WTC11 (cell line): ENCODE data around the gene IGF2BP1. TPM values are rescaled to one million over a fixed set of nuclear protein-coding genes. Genes with fewer than 3 reads are reported as not detected.

Experiments
- ATAC-seq: fragments of 200-7000 bp; cut with Tn5 transposase; 2 replicates; pipeline ENCODE4 v1.10.0; 2021; ENCODE audit warnings: mild to moderate bottlenecking, moderate library complexity
- CTCF ChIA-PET: fragments of 300-600 bp; sonication (Branson Sonifier 250); formaldehyde crosslinking; loops from one replicate; lab custom pipeline; 2021; ENCODE audit warnings: antibody characterized with exemption; lab: Charles Lee
- POLR2A ChIA-PET: fragments of 350-600 bp; sonication (Branson Sonifier 250); formaldehyde crosslinking; loops from one replicate; lab custom pipeline; 2021; ENCODE audit warnings: antibody characterized with exemption; lab: Charles Lee
- DNase-seq: peaks from one replicate; pipeline ENCODE4 v3.0.0; 2021; ENCODE audit warnings: low spot score
- H3K27ac Mint-ChIP-seq: 2 replicates; pipeline ENCODE4 v1.8.0; 2021; ENCODE audit warnings: mixed read lengths
- H3K27me3 Mint-ChIP-seq: 2 replicates; pipeline ENCODE4 v1.8.0; 2021; ENCODE audit warnings: low read depth, mild to moderate bottlenecking, moderate library complexity, mixed read lengths
- H3K36me3 Mint-ChIP-seq: 2 replicates; pipeline ENCODE4 v1.8.0; 2021; ENCODE audit warnings: mixed read lengths
- H3K4me1 Mint-ChIP-seq: 2 replicates; pipeline ENCODE4 v1.8.0; 2022; ENCODE audit warnings: mixed read lengths
- H3K4me3 Mint-ChIP-seq: 2 replicates; pipeline ENCODE4 v1.8.0; 2021; ENCODE audit warnings: mild to moderate bottlenecking, moderate library complexity, mixed read lengths
- H3K9me3 Mint-ChIP-seq: 2 replicates; pipeline ENCODE4 v1.8.0; 2021; ENCODE audit warnings: mixed read lengths
- ARID4B ChIP-seq: sonication (generic); formaldehyde crosslinking; IDR thresholded peaks from 2 replicates; pipeline ENCODE4 v1.8.0; 2023; ENCODE audit warnings: missing genetic modification reagents, mild to moderate bottlenecking, borderline replicate concordance
- CBFB ChIP-seq: sonication (generic); formaldehyde crosslinking; IDR thresholded peaks from 2 replicates; pipeline ENCODE4 v1.8.1; 2022; ENCODE audit warnings: mild to moderate bottlenecking, low read depth, missing genetic modification reagents
- CREB1 ChIP-seq: sonication (generic); formaldehyde crosslinking; IDR thresholded peaks from 2 replicates; pipeline ENCODE4 v1.8.0; 2023; ENCODE audit warnings: mild to moderate bottlenecking, missing genetic modification reagents
- ELF4 ChIP-seq: sonication (generic); formaldehyde crosslinking; IDR thresholded peaks from 2 replicates; pipeline ENCODE4 v1.8.1; 2022; ENCODE audit warnings: low read depth, mild to moderate bottlenecking, moderate library complexity, missing genetic modification reagents
- EMX1 ChIP-seq: fragments of 250-450 bp; sonication (Bioruptor Pico); IDR thresholded peaks from 2 replicates; pipeline ENCODE4 v1.8.0; 2021; ENCODE audit warnings: mild to moderate bottlenecking
- ERG ChIP-seq: fragments of 250-450 bp; sonication (Bioruptor Pico); IDR thresholded peaks from 2 replicates; pipeline ENCODE4 v1.8.0; 2021; ENCODE audit warnings: mild to moderate bottlenecking
- GTF2I ChIP-seq: fragments of 250-450 bp; sonication (Bioruptor Pico); conservative IDR thresholded peaks from 2 replicates; pipeline ENCODE4 v1.4.0; 2021; ENCODE audit warnings: mild to moderate bottlenecking
- JUN ChIP-seq: sonication (generic); formaldehyde crosslinking; IDR thresholded peaks from 2 replicates; pipeline ENCODE4 v1.8.0; 2023; ENCODE audit warnings: mild to moderate bottlenecking, missing genetic modification reagents
- MAX ChIP-seq: sonication (generic); formaldehyde crosslinking; IDR thresholded peaks from 2 replicates; pipeline ENCODE4 v1.8.0; 2022; ENCODE audit warnings: mild to moderate bottlenecking, missing genetic modification reagents
- NFATC4 ChIP-seq: fragments of 250-450 bp; sonication (Bioruptor Pico); IDR thresholded peaks from 2 replicates; pipeline ENCODE4 v1.9.0; 2021; ENCODE audit warnings: mild to moderate bottlenecking
- NFE2L1 ChIP-seq: sonication (generic); formaldehyde crosslinking; IDR thresholded peaks from 2 replicates; pipeline ENCODE4 v1.8.1; 2023; ENCODE audit warnings: missing genetic modification reagents
- SMAD4 ChIP-seq: sonication (generic); formaldehyde crosslinking; IDR thresholded peaks from 2 replicates; pipeline ENCODE4 v1.8.0; 2022; ENCODE audit warnings: mild to moderate bottlenecking, missing genetic modification reagents
- SOX15 ChIP-seq: fragments of 250-450 bp; sonication (Bioruptor Pico); IDR thresholded peaks from 2 replicates; pipeline ENCODE4 v1.9.0; 2021; ENCODE audit warnings: mild to moderate bottlenecking
- TEAD1 ChIP-seq: sonication (generic); formaldehyde crosslinking; IDR thresholded peaks from 2 replicates; pipeline ENCODE4 v1.8.0; 2022; ENCODE audit warnings: mild to moderate bottlenecking, missing genetic modification reagents
- ZNF219 ChIP-seq: sonication (generic); formaldehyde crosslinking; IDR thresholded peaks from 2 replicates; pipeline ENCODE4 v1.8.0; 2023; ENCODE audit warnings: missing genetic modification reagents, mild to moderate bottlenecking, borderline replicate concordance
- ZNF263 ChIP-seq: sonication (generic); formaldehyde crosslinking; IDR thresholded peaks from 2 replicates; pipeline ENCODE4 v1.8.1; 2022; ENCODE audit warnings: low read depth, mild to moderate bottlenecking, moderate library complexity, missing genetic modification reagents
- ZNF671 ChIP-seq: fragments of 250-450 bp; sonication (Bioruptor Pico); IDR thresholded peaks from 2 replicates; pipeline ENCODE4 v1.8.0; 2021; ENCODE audit warnings: mild to moderate bottlenecking
- total RNA-seq: library from RNA; stranded (reverse); gene quantifications from 3 replicates; pipeline ENCODE4 v1.2.3, GENCODE V29; 2021
- TF ChIP-seq, protein P1 (sequence below): sonication (generic); formaldehyde crosslinking; IDR thresholded peaks from 2 replicates; pipeline ENCODE4 v1.8.0; 2022; ENCODE audit warnings: mild to moderate bottlenecking, missing genetic modification reagents
- TF ChIP-seq, protein P2 (sequence below): sonication (generic); formaldehyde crosslinking; IDR thresholded peaks from 2 replicates; pipeline ENCODE4 v1.8.0; 2023; ENCODE audit warnings: mild to moderate bottlenecking, missing genetic modification reagents
- TF ChIP-seq, protein P3 (sequence below): sonication (generic); formaldehyde crosslinking; IDR thresholded peaks from 2 replicates; pipeline ENCODE4 v1.8.1; 2023; ENCODE audit warnings: mild to moderate bottlenecking, moderate library complexity, missing genetic modification reagents

IGF2BP1 gene
- total RNA-seq, 1 experiment from 2014 or later = 392 TPM

DNA sequence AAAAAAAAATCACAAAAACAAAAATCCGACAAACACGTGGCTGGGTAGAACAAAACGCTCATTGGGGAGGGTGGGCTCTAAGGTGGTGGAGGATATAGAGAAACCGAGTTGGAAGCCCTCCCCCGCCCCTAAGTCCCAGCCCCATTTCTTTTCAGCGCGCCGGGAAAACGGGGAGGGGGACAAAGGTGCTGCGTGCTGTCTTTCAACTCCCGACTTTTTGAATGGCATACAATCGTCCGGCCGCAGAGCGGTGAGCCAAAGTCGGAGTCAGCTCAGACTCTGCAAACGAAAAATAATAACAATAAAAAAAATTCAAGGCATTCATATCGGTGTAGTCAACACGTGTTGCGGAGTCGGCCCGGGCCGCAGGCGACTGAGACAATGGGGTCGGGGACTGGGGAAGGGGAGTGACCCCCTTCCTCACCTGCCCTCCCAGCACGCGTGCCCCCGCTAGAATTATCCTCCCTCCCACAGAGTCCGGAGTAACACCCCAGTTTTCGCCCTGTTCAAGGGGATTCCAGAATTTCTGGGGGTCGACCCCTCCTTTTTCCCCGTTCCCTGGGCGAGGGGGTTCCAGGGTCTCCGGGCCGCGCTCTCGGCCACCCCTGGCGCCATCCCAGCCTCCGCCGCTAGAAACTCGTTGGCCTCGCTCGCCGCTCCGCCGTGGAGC is 1.7 kb upstream of the IGF2BP1 start:
- H3K9me3 Mint-ChIP-seq = no peaks in the 10 kb centered on the region
- H3K4me1 Mint-ChIP-seq = peaks cover 41% of the 10 kb centered on the region
- ChIA-PET CTCF (interaction anchor here (0.9 to 4.9 kb wide), 10 partner anchors 12 to 111 kb away, joined by 3 to 42 read pairs (median 6); no protein-coding TSS in a partner anchor), POLR2A (interaction anchor here (1.0 to 4.0 kb wide), 10 partner anchors 12 to 272 kb away, joined by 4 to 65 read pairs (median 6); partner anchors contain the start of gene ATP5MC1)
- H3K4me3 Mint-ChIP-seq = peak overlapping the region; percentile 83
- H3K27ac Mint-ChIP-seq = peak overlapping the region; percentile 98
- ATAC-seq (peak; percentile 13), DNase-seq (peak; percentile 67)
- no peak for TF ChIP-seq SOX15 (CRISPR knock-in tag)
- no peak for TF ChIP-seq CREB1 (CRISPR knock-in tag)
- TF ChIP-seq, protein P1, sequence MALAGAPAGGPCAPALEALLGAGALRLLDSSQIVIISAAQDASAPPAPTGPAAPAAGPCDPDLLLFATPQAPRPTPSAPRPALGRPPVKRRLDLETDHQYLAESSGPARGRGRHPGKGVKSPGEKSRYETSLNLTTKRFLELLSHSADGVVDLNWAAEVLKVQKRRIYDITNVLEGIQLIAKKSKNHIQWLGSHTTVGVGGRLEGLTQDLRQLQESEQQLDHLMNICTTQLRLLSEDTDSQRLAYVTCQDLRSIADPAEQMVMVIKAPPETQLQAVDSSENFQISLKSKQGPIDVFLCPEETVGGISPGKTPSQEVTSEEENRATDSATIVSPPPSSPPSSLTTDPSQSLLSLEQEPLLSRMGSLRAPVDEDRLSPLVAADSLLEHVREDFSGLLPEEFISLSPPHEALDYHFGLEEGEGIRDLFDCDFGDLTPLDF (CRISPR knock-in tag) = no peak
- TF ChIP-seq ZNF219 = 0 out of 2 replicates have a peak, but pooled peaks have one; percentile 24
- no peak for TF ChIP-seq CBFB (CRISPR knock-in tag)
- no peak for TF ChIP-seq ELF4 (CRISPR knock-in tag)
- TF ChIP-seq JUN = peak; percentile 76; the same call in 1 of the 2 replicates
- no peak; the same call in 1 of the 2 replicates for TF ChIP-seq EMX1 (CRISPR knock-in tag)
- TF ChIP-seq NFATC4 (CRISPR knock-in tag) = 0 out of 2 replicates have a peak, but pooled peaks have one; percentile 35
- 0 out of 2 replicates have a peak, but pooled peaks have one; percentile 35 for TF ChIP-seq ZNF263 (CRISPR knock-in tag)
- no peak for TF ChIP-seq TEAD1 (CRISPR knock-in tag)
- peak; percentile 55; the same call in 1 of the 2 replicates for TF ChIP-seq ZNF671
- TF ChIP-seq, protein P2, sequence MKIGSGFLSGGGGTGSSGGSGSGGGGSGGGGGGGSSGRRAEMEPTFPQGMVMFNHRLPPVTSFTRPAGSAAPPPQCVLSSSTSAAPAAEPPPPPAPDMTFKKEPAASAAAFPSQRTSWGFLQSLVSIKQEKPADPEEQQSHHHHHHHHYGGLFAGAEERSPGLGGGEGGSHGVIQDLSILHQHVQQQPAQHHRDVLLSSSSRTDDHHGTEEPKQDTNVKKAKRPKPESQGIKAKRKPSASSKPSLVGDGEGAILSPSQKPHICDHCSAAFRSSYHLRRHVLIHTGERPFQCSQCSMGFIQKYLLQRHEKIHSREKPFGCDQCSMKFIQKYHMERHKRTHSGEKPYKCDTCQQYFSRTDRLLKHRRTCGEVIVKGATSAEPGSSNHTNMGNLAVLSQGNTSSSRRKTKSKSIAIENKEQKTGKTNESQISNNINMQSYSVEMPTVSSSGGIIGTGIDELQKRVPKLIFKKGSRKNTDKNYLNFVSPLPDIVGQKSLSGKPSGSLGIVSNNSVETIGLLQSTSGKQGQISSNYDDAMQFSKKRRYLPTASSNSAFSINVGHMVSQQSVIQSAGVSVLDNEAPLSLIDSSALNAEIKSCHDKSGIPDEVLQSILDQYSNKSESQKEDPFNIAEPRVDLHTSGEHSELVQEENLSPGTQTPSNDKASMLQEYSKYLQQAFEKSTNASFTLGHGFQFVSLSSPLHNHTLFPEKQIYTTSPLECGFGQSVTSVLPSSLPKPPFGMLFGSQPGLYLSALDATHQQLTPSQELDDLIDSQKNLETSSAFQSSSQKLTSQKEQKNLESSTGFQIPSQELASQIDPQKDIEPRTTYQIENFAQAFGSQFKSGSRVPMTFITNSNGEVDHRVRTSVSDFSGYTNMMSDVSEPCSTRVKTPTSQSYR (CRISPR knock-in tag) = no peak
- TF ChIP-seq NFE2L1 (CRISPR knock-in tag) = peak; percentile 3; the same call in 1 of the 2 replicates
- TF ChIP-seq SMAD4 = peak; percentile 12; the same call in 1 of the 2 replicates
- peak; percentile 40; the same call in 1 of the 2 replicates for TF ChIP-seq ERG
- H3K27me3 Mint-ChIP-seq = no peaks in the 10 kb centered on the region
- peaks cover 18% of the 10 kb centered on the region for H3K36me3 Mint-ChIP-seq

DNA sequence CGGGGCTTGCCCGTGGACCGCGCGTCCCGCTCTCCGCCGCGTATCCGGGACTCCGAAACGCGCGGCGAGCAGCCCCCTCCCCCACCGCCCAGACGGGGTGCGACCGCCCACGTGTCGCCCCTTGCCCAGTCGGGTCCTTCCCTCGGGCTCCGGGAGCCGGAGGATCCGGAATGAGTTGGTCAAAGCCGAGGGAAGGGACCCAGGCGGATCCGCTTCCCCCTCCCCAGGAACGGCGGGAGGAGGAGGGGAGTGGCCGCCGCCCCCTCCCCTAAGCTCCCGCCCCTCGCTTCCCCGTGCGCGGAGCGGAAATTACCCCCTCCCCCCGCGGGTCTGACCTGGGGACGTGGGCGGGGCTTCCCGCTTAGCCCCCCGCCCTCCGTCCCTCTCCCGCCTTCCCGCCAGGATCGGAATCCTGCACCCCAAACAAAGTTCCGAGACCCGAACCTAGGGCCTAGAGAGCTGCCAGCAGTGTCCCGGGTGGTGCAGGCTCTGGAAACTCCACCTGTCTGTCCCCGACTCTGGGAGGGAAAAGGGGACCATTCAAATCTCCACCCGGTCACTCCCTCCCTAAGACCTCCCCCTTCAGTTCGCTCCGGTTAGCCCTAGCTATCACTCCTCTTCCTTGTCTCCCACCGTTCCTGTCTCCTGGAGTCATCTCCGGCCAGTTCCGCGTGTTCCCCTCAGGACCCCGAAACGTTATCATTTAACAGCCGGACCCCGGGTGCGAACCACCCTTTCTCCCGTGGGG is 1.0 kb upstream of the IGF2BP1 start:
- ATAC-seq (peak; percentile 66), DNase-seq (peak; percentile 94)
- Mint-ChIP-seq H3K36me3 (peaks cover 22% of the 10 kb centered on the region), H3K27me3 (no peaks in the 10 kb centered on the region), H3K4me3 (peak overlapping the region; percentile 83), H3K27ac (peak overlapping the region; percentile 98), H3K4me1 (peaks cover 41% of the 10 kb centered on the region), H3K9me3 (no peaks in the 10 kb centered on the region)
- ChIA-PET CTCF (interaction anchor here (0.8 to 4.9 kb wide), 11 partner anchors 12 to 112 kb away, joined by 3 to 42 read pairs (median 5); partner anchors contain the start of gene SNF8), POLR2A (interaction anchor here (0.6 to 4.0 kb wide), 21 partner anchors 11 to 827 kb away, joined by 3 to 65 read pairs (median 5); partner anchors contain the start of genes ATP5MC1 and SNF8)
- TF ChIP-seq, protein P1 (CRISPR knock-in tag) = 0 out of 2 replicates have a peak, but pooled peaks have one; percentile 30
- TF ChIP-seq GTF2I (no peak), MAX (CRISPR knock-in tag) (peak; percentile 87; the same call in 1 of the 2 replicates), ZNF671 (no peak), ARID4B (CRISPR knock-in tag) (peak; percentile 65; the same call in 1 of the 2 replicates)
- TF ChIP-seq, protein P3, sequence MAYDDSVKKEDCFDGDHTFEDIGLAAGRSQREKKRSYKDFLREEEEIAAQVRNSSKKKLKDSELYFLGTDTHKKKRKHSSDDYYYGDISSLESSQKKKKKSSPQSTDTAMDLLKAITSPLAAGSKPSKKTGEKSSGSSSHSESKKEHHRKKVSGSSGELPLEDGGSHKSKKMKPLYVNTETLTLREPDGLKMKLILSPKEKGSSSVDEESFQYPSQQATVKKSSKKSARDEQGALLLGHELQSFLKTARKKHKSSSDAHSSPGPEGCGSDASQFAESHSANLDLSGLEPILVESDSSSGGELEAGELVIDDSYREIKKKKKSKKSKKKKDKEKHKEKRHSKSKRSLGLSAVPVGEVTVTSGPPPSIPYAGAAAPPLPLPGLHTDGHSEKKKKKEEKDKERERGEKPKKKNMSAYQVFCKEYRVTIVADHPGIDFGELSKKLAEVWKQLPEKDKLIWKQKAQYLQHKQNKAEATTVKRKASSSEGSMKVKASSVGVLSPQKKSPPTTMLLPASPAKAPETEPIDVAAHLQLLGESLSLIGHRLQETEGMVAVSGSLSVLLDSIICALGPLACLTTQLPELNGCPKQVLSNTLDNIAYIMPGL = peak; percentile 81
